Activated CD4-positive, CD25-positive, alpha-beta regulatory T cell treated with anti-CD3 and anti-CD28 coated beads, Interleukin-2, amount 50 U/mL, for 16 hours (primary cell): ENCODE data around the gene PDE7B.

Source experiments
- DNase-seq: peaks from one replicate; pipeline ENCODE4 v3.0.0-alpha.2; 2020; ENCODE audit warnings: low read depth, low spot score

Gene PDE7B

GRCh38 chr6:135983718-135984343, 132.3 kb downstream of the PDE7B start:
- DNase-seq, result no peak

DNA sequence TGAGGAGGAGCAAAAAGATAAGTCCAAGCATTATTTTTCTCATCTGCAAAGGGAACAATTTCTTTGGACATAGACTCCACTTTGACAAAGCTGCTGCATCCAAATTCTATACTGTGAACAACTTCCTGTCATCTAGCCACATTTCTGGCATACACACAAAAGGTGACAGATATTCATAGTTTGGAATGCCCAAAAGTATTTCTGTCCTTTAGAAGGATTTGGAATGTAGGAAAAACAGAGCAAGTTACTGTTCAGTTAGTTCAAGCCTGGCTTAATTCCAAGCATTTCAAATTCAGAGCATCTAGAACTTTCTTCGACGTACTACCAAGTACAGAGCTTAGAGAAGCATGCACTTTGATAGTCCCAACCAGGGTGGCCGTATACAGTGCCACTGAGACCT, 134.0 kb downstream of the PDE7B start:
- DNase-seq, result no peak

DNA sequence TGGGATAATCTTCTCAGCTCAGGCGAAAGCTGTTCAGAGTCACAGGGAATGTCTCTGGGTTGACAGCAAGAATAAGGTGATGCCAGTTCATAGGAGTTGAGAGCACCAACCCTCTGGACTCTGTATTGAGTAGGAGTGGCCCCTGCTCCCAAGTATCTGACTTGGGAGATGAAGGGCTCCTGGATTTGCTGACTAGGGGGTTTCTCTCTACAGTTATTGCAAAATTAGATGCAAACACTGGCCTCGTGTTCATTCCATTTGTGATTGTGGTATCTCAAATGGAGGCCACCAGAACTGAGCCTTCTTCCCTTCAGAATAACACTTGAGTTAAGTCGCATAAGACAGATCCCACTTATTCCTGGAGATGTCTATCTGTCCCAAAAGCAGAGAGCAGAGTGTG, 135.7 kb downstream of the PDE7B start:
- DNase-seq, result no peak

DNA sequence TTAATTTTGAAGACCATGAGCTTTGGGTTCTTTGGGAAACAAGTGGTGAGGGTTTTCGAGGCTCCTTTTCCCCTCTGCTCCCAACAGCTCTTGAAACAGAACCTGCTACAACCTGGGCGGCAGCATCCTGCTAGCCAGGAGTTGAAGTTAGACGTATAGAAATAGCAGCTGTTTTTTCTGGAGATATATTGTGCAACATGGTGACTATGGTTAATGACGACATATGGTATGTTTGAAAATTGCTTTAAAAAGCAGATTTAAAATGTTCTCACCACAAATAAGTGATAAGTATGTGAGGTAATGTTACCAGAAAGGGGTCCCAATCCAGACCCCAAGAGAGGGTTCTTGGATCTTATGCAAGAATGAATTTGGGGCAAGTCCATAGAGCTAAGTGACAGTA, 138.9 kb downstream of the PDE7B start:
- DNase-seq, result no peak

DNA sequence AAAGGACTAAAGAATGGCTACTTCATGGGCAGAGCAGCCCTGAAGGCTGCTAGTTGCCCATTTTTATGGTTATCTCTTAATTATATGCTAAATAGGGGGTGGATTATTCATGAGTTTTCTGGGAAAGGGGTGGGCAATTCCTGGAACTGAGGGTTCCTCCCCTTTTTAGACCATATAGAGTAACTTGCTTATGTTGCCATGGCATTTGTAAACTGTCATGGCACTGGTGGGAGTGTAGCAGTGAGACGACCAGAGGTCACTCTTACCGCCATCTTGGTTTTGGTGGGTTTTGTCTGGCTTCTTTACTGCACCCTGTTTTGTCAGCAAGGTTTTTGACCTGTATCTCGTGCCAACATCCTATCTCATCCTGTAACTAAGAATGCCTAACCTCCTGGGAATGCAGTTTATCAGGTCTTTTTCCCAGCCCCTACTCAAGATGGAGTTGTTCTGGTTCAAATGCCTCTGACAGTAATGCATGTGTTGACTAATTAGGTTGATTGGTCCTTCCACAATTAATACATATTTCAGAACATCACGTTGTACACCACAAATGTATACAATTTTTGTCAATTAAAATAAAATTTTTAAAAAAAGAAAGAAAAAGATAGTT, 139.5 kb downstream of the PDE7B start:
- no peak for DNase-seq

- no peak for DNase-seq
Observed at GRCh38 chr6:135992739-135993138, 141.2 kb downstream of the PDE7B start.

- DNase-seq, result no peak
Observed at GRCh38 chr6:135993361-135993760, 141.9 kb downstream of the PDE7B start.

GRCh38 chr6:135994857-135995544, 143.5 kb downstream of the PDE7B start:
- no peak for DNase-seq

GRCh38 chr6:135995545-135995898, 144.0 kb downstream of the PDE7B start:
- DNase-seq, result no peak

DNA sequence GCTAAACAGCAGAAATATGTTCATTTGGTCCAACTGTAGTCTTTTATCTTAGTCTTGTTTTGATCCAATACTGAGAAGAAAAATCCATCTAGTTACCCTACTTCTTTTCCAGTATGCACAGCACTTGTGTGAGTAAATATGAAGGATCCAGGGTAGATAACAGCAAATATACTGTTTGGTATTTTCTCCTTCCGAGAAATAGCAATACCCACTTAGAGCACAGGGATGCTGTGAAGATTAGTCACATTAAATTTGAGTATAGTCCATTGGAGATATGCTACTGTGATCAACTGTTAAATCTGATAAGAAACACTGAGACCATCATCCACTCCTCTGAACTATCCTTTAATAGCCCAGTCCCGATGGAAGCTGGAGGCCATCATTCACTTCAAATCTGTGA, 145.2 kb downstream of the PDE7B start:
- no peak for DNase-seq

- no peak for DNase-seq
Observed at GRCh38 chr6:135999393-135999792, 147.9 kb downstream of the PDE7B start.

- DNase-seq, result no peak
Observed at GRCh38 chr6:136007345-136007744, 155.8 kb downstream of the PDE7B start.

GRCh38 chr6:136011475-136011874, 160.0 kb downstream of the PDE7B start:
- DNase-seq, result no peak

- DNase-seq, result no peak
Observed at GRCh38 chr6:136012198-136012887, 160.8 kb downstream of the PDE7B start.

DNA sequence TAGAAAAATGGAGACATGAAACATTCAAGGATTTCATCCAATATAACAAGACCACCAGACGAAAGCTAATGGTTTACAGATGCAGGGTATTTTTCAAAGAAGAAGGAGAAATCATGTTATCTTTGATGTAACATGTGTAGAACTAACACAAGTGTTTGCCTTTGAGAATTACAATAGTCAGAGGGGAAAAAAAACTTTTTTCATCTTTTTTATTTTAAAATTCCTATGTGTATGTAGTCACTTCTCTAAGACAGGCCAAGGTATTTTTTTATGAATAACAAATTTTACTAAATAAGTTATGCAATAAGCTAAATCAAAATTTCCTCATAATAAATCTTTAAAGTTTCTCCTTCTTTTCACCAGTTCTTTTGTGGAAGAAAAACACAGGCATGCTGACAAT, 161.4 kb downstream of the PDE7B start:
- no peak for DNase-seq

- DNase-seq, result no peak
Observed at GRCh38 chr6:136014454-136015437, 163.2 kb downstream of the PDE7B start.

DNA sequence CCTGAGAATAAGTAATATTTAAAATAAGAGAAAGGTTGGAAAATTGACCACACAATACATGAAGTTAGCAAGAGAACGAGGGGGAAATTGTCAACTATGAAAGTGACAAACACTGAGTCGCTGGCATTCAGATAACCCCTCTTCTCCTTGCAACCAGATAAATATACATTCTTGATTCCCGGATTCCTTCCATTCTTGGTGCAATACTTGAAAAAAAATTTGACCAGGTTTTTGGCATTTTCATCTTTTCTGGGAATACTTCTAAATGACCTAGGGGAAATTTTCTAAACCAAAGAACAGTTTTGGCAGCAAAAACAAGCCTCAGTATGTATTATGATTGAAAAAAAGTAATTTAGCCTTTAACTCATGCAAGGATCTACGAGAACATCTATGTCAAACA, 164.0 kb downstream of the PDE7B start:
- no peak for DNase-seq

DNA sequence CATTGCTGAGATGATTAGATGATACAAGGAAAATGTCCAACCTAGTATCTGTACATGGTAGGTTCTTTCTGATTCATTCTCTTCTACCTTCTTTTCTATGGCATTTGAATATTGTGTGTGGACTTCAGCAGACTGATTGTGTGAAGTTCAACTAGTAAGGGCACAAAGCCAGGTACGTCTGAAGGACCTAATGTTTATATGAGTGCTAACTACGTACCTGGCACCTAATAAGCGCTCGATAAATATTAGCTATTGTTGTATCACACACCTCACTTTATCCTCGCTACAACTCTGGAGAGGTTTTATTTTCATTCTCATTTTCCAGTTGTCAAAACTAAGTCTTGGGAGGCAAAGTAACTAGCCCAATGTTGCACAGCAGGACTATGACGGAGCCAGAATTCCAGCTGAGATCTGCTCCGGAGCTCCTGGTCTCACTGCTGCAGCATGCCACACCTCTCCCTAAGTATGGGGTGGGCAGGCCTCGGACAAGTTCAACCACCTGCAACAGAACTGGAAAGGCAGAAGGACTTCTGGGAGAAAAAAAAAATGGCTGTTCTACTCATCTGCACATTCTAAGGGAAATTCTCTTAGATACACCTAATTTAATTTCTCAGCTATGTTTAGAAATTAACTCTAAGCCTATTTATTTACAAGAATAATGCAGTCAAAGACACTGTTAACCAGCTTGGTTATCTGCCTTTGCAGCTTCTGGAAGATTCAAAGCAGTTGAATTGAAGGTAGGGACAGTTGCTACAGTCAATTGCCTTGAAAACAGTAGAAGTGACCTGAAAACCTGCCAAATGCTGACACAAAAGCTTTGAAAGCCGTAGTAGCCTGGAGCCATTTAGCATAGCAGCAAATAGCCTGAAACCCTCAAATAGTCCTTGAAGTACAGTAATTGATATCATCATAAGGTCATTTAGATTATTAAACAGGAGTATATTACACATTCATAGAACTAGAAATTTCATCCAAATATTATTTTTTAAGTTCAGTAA, 165.0 kb downstream of the PDE7B start:
- DNase-seq, result no peak

GRCh38 chr6:136020691-136021090, 169.2 kb downstream of the PDE7B start:
- no peak for DNase-seq

DNA sequence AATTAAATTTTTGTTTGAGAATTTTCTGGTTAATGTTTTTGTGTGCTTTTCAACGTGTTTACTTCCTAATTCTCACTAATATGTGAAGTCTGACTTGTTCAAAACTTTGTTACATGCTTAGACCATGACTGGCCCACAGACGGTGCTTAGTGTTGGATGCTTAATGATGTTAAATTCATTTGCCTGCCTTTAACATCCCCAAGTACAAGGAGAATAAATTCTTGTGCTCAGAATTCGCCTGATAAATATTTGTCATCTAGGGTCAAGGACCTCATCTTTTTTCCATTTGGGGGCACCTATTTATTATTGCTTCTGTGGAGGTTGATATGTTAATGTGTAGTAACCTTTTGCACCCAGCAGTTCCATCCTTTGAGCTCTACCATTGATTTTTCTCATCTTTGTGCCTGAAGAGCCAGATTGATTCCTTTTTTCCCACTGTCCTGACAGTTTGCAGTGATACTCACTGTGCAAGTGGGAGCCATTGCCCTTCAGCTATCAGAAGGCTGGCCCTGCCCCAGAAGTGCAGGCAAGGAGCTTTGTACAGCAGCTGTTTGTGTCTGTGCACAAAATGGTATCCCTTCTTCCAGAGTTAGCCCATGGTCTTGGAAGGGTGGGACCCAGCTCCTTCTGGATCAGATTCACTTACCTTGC, 170.8 kb downstream of the PDE7B start:
- DNase-seq, result no peak
